Subcutaneous adipose tissue (tissue), 4 donors: ENCODE measurements around the gene EPHB2. TPM values are rescaled to one million over a fixed set of nuclear protein-coding genes. Genes with fewer than 3 reads are reported as not detected.

Source experiments
- CTCF ChIP-seq: fragments of 450-650 bp; IDR thresholded peaks from one replicate; pipeline ENCODE4 v1.5.1; 2016; ENCODE audit warnings: low read depth, mild to moderate bottlenecking, control low read depth, antibody characterized with exemption, moderate library complexity
- total RNA-seq, 4 donors: library from RNA; depleted of rRNA; stranded (reverse); fragments of >200 nt; gene quantifications; one replicate each; pipeline ENCODE4 v1.1.0, GENCODE V29; 2016

EPHB2 gene
- total RNA-seq, 4 donors from 2014 or later, result 1.6 to 9.2 (median 5.1) TPM

DNA sequence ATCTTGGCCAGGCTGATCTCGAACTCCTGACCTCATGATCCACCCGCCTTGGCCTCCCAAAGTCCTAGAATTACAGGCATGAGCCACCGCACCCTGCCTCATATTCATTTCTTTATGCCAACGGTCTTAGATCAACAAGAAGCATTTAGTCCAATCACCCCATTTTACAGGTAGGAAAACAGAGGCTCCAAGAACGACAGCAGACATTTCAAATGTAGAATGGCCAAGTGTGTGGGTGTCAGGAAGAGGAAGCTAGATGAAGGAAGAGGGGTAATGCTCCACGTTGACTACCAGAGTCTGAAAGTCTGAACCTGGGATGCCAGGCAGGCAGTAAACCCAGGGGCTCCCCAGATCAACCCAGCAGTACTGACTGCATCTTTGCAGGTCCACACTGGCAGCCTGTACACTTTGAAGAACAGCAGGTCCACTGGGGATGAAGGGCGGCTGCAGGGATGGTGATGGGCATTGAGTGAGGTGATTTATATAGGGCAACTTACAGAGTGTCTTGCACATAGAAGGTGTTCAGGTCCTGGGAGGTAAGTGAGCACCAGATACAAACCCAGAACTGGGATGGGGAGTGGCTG lies 120.2 kb downstream of the EPHB2 start:
- no peak for TF ChIP-seq CTCF

- TF ChIP-seq CTCF, result no peak
These were observed 121.2 kb downstream of the EPHB2 start for GRCh38 chr1:22831729-22832413.

- no peak for TF ChIP-seq CTCF
These were observed 121.8 kb downstream of the EPHB2 start for GRCh38 chr1:22832414-22832786.

DNA sequence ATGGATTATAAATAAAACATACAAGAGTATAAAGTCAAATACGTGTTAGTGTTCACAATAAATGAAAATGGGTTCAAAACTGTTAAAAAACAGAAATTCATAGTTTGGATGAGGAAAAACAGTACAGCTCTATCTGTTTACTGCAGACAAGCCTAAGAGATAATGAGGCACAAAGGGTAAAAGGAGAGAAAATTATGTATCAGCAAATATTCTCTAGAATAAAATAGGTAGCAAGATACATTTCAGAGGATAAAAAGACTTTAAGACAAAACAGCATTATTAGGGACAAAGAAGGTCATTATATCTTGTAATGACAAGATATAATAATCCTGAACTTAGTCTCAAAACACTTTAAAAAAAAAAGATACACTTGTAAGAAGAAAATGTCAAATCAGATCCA lies 123.1 kb downstream of the EPHB2 start:
- no peak for TF ChIP-seq CTCF

GRCh38 chr1:22835636-22836319 lies 125.1 kb downstream of the EPHB2 start:
- no peak for TF ChIP-seq CTCF

GRCh38 chr1:22836850-22837249 lies 126.2 kb downstream of the EPHB2 start:
- no peak for TF ChIP-seq CTCF

- TF ChIP-seq CTCF, result no peak
These were observed 126.7 kb downstream of the EPHB2 start for GRCh38 chr1:22837332-22837731.
